Glutamatergic neuron (in vitro differentiated cells): ENCODE data around the gene LYPD8. TPM values are rescaled to one million over a fixed set of nuclear protein-coding genes. Genes with fewer than 3 reads are reported as not detected.

Source experiments
- DNase-seq: peaks from one replicate; pipeline ENCODE4 v3.0.0; 2022
- H3K27ac Mint-ChIP-seq: one replicate; pipeline ENCODE4 v1.8.0; 2020; ENCODE audit warnings: mild to moderate bottlenecking, mixed read lengths, inconsistent platforms; ENCODE audit not compliant: unreplicated experiment
- H3K27me3 Mint-ChIP-seq: one replicate; pipeline ENCODE4 v1.8.0; 2020; ENCODE audit warnings: mild to moderate bottlenecking, moderate library complexity, mixed read lengths, inconsistent platforms; ENCODE audit not compliant: unreplicated experiment
- H3K36me3 Mint-ChIP-seq: one replicate; pipeline ENCODE4 v1.8.0; 2020; ENCODE audit warnings: mild to moderate bottlenecking, mixed read lengths, inconsistent platforms; ENCODE audit not compliant: unreplicated experiment
- H3K4me1 Mint-ChIP-seq: one replicate; pipeline ENCODE4 v1.8.0; 2020; ENCODE audit warnings: mild to moderate bottlenecking, low read depth, mixed read lengths, inconsistent platforms; ENCODE audit not compliant: unreplicated experiment
- H3K4me3 Mint-ChIP-seq: one replicate; pipeline ENCODE4 v1.8.0; 2020; ENCODE audit warnings: mild to moderate bottlenecking, mixed read lengths, inconsistent platforms; ENCODE audit not compliant: unreplicated experiment
- H3K9me3 Mint-ChIP-seq: one replicate; pipeline ENCODE4 v1.8.0; 2020; ENCODE audit warnings: mild to moderate bottlenecking, moderate library complexity, mixed read lengths, inconsistent platforms; ENCODE audit not compliant: unreplicated experiment
- CTCF ChIP-seq: fragments of 200-600 bp; sonication (generic); IDR thresholded peaks from one replicate; pipeline ENCODE4 v1.5.0; 2021; ENCODE audit not compliant: partially characterized antibody, unreplicated experiment
- total RNA-seq: library from RNA; stranded (reverse); fragmentation: NEBNext Ultra II Directional; extraction: Animal tissue kit (Norgen Biotek cat#: 25700); gene quantifications from one replicate; pipeline ENCODE4 v1.2.1, GENCODE V29; 2021; ENCODE audit not compliant: unreplicated experiment

The LYPD8 gene
- total RNA-seq, 1 donor from 2014 or later: not detected

- H3K27ac Mint-ChIP-seq: no peak overlapping the region
- H3K9me3 Mint-ChIP-seq: no peaks in the 10 kb centered on the region
- no peaks in the 10 kb centered on the region for H3K4me1 Mint-ChIP-seq
- no peak overlapping the region for H3K4me3 Mint-ChIP-seq
- no peak for DNase-seq
- H3K36me3 Mint-ChIP-seq: no peaks in the 10 kb centered on the region
- H3K27me3 Mint-ChIP-seq: no peaks in the 10 kb centered on the region
- no peak for TF ChIP-seq CTCF
Measured at GRCh38 chr1:248788327-248788726, 32.8 kb upstream of the LYPD8 start.

GRCh38 chr1:248787430-248787829 is 31.9 kb upstream of the LYPD8 start:
- Mint-ChIP-seq H3K27ac (no peak overlapping the region), H3K4me1 (no peaks in the 10 kb centered on the region), H3K27me3 (no peaks in the 10 kb centered on the region), H3K36me3 (peaks cover under 1% of the 10 kb centered on the region), H3K4me3 (no peak overlapping the region), H3K9me3 (no peaks in the 10 kb centered on the region)
- no peak for TF ChIP-seq CTCF
- no peak for DNase-seq

GRCh38 chr1:248786156-248786555 is 30.6 kb upstream of the LYPD8 start:
- no peaks in the 10 kb centered on the region for H3K4me1 Mint-ChIP-seq
- no peak overlapping the region for H3K4me3 Mint-ChIP-seq
- no peaks in the 10 kb centered on the region for H3K27me3 Mint-ChIP-seq
- no peak for DNase-seq
- H3K36me3 Mint-ChIP-seq: peaks cover 11% of the 10 kb centered on the region
- TF ChIP-seq CTCF: no peak
- no peak overlapping the region for H3K27ac Mint-ChIP-seq
- H3K9me3 Mint-ChIP-seq: peaks cover 3% of the 10 kb centered on the region

GRCh38 chr1:248783367-248783766 is 27.8 kb upstream of the LYPD8 start:
- peaks cover 3% of the 10 kb centered on the region for H3K9me3 Mint-ChIP-seq
- no peak for DNase-seq
- peaks cover 11% of the 10 kb centered on the region for H3K36me3 Mint-ChIP-seq
- no peak overlapping the region for H3K27ac Mint-ChIP-seq
- TF ChIP-seq CTCF: no peak
- H3K4me3 Mint-ChIP-seq: no peak overlapping the region
- H3K4me1 Mint-ChIP-seq: no peaks in the 10 kb centered on the region
- no peaks in the 10 kb centered on the region for H3K27me3 Mint-ChIP-seq

GRCh38 chr1:248782416-248783141 is 27.0 kb upstream of the LYPD8 start:
- Mint-ChIP-seq H3K36me3 (peaks cover 11% of the 10 kb centered on the region), H3K9me3 (peaks cover 6% of the 10 kb centered on the region), H3K27ac (no peak overlapping the region), H3K4me3 (no peak overlapping the region), H3K27me3 (no peaks in the 10 kb centered on the region), H3K4me1 (no peaks in the 10 kb centered on the region)
- no peak for DNase-seq
- TF ChIP-seq CTCF: no peak
